Neuron (in vitro differentiated cells): ENCODE data around the gene FBXW9.
"Not testable (repeated sequence)": the region's sequence is repeated elsewhere in the genome, so short reads cannot be mapped to it uniquely, and the experiment has no call there.

Source experiments
- H2AFZ ChIP-seq: one replicate; pipeline ENCODE4 v1.6.1; 2013; ENCODE audit warnings: low read depth, mild to moderate bottlenecking, inconsistent platforms, low read length, moderate library complexity
- H3K27me3 ChIP-seq: one replicate; pipeline ENCODE4 v1.6.1; 2013; ENCODE audit warnings: low read length; ENCODE audit not compliant: insufficient read depth
- H3K36me3 ChIP-seq: one replicate; pipeline ENCODE4 v1.6.1; 2013; ENCODE audit warnings: low read length; ENCODE audit not compliant: insufficient read depth
- H3K4me1 ChIP-seq: one replicate; pipeline ENCODE4 v1.6.1; 2013; ENCODE audit warnings: low read length; ENCODE audit not compliant: insufficient read depth
- H3K4me3 ChIP-seq: 2 replicates; pipeline ENCODE4 v1.5.1; 2013; ENCODE audit warnings: mild to moderate bottlenecking, low read length, moderate library complexity
- H3K9me3 ChIP-seq: one replicate; pipeline ENCODE4 v1.6.1; 2013; ENCODE audit warnings: low read length

The FBXW9 gene

GRCh38 chr19:12687496-12688196 lies 8.8 kb downstream of the FBXW9 start, which contains the start of gene GNG14:
Gene GNG14, plus strand, starts transcription at chr19:12687998. Its CDS starts 51 bp downstream, at chr19:12688049.
- Histone ChIP-seq H3K36me3 (peaks cover 18% of the 10 kb centered on the region), H3K27me3 (no peaks in the 10 kb centered on the region), H3K9me3 (no peaks in the 10 kb centered on the region), H3K4me3 (no peak within 1 kb of the TSS), H3K4me1 (no peaks in the 10 kb centered on the region), H2AFZ (no peak within 1 kb of the TSS)

- no peaks in the 10 kb centered on the region for H3K27me3 ChIP-seq
- no peaks in the 10 kb centered on the region for H3K4me1 ChIP-seq
- peaks cover 15% of the 10 kb centered on the region for H3K36me3 ChIP-seq
- no peak overlapping the region for H3K4me3 ChIP-seq
- H2AFZ ChIP-seq, result no peak overlapping the region
- no peaks in the 10 kb centered on the region for H3K9me3 ChIP-seq
Measured at GRCh38 chr19:12685831-12686230, 10.6 kb downstream of the FBXW9 start.

GRCh38 chr19:12681074-12681987 lies 15.1 kb downstream of the FBXW9 start, which contains the start of gene DHPS:
Gene DHPS, minus strand, starts transcription at chr19:12681880. Its CDS starts 114 bp downstream, at chr19:12681766.
- Histone ChIP-seq H3K27me3 (no peaks in the 10 kb centered on the region), H2AFZ (peak within 1 kb of the TSS; percentile 24), H3K4me3 (peak within 1 kb of the TSS; percentile 88), H3K4me1 (no peaks in the 10 kb centered on the region), H3K36me3 (peaks cover 24% of the 10 kb centered on the region), H3K9me3 (no peaks in the 10 kb centered on the region)

GRCh38 chr19:12680034-12680433 lies 16.4 kb downstream of the FBXW9 start:
- no peaks in the 10 kb centered on the region for H3K27me3 ChIP-seq
- no peaks in the 10 kb centered on the region for H3K9me3 ChIP-seq
- H3K36me3 ChIP-seq, result peaks cover 36% of the 10 kb centered on the region
- no peak overlapping the region for H3K4me3 ChIP-seq
- H2AFZ ChIP-seq, result no peak overlapping the region
- H3K4me1 ChIP-seq, result no peaks in the 10 kb centered on the region

- not testable (repeated sequence) for H2AFZ ChIP-seq
- peaks cover 48% of the 10 kb centered on the region for H3K36me3 ChIP-seq
Measured at GRCh38 chr19:12678039-12678438, 18.4 kb downstream of the FBXW9 start.

GRCh38 chr19:12676928-12677327 lies 19.5 kb downstream of the FBXW9 start:
- H3K36me3 ChIP-seq, result peaks cover 53% of the 10 kb centered on the region
- H2AFZ ChIP-seq, result no peak overlapping the region
- H3K9me3 ChIP-seq, result no peaks in the 10 kb centered on the region
- H3K4me1 ChIP-seq, result no peaks in the 10 kb centered on the region
- H3K4me3 ChIP-seq, result no peak overlapping the region
- H3K27me3 ChIP-seq, result no peaks in the 10 kb centered on the region

More at GRCh38 chr19:12678039-12678438, 18.4 kb downstream of the FBXW9 start:
- not testable (repeated sequence) for H3K27me3 ChIP-seq, H3K4me3 ChIP-seq, H3K9me3 ChIP-seq, H3K4me1 ChIP-seq

GRCh38 chr19:12676384-12676792 lies 20.0 kb downstream of the FBXW9 start:
- Histone ChIP-seq H3K27me3 (no peaks in the 10 kb centered on the region), H3K4me1 (no peaks in the 10 kb centered on the region), H3K36me3 (peaks cover 53% of the 10 kb centered on the region), H3K4me3 (no peak overlapping the region), H3K9me3 (no peaks in the 10 kb centered on the region), H2AFZ (no peak overlapping the region)

GRCh38 chr19:12675940-12676339 lies 20.5 kb downstream of the FBXW9 start:
- no peak overlapping the region for H2AFZ ChIP-seq
- H3K9me3 ChIP-seq, result no peaks in the 10 kb centered on the region
- H3K27me3 ChIP-seq, result no peaks in the 10 kb centered on the region
- H3K4me3 ChIP-seq, result no peak overlapping the region
- no peaks in the 10 kb centered on the region for H3K4me1 ChIP-seq
- H3K36me3 ChIP-seq, result peaks cover 53% of the 10 kb centered on the region

GRCh38 chr19:12675399-12675798 lies 21.0 kb downstream of the FBXW9 start:
- H3K36me3 ChIP-seq, result peaks cover 56% of the 10 kb centered on the region
- peaks cover 5% of the 10 kb centered on the region for H3K4me1 ChIP-seq
- H3K4me3 ChIP-seq, result no peak overlapping the region
- H2AFZ ChIP-seq, result no peak overlapping the region
- no peaks in the 10 kb centered on the region for H3K27me3 ChIP-seq
- no peaks in the 10 kb centered on the region for H3K9me3 ChIP-seq

- Histone ChIP-seq H3K36me3 (peaks cover 46% of the 10 kb centered on the region), H2AFZ (no peak overlapping the region), H3K9me3 (no peaks in the 10 kb centered on the region), H3K27me3 (no peaks in the 10 kb centered on the region), H3K4me3 (no peak overlapping the region), H3K4me1 (peaks cover 23% of the 10 kb centered on the region)
Measured at GRCh38 chr19:12672744-12673143, 23.7 kb downstream of the FBXW9 start.

GRCh38 chr19:12670159-12670928 lies 26.1 kb downstream of the FBXW9 start:
- peaks cover 41% of the 10 kb centered on the region for H3K4me1 ChIP-seq
- no peak overlapping the region for H2AFZ ChIP-seq
- H3K27me3 ChIP-seq, result no peaks in the 10 kb centered on the region
- peaks cover 31% of the 10 kb centered on the region for H3K36me3 ChIP-seq
- no peaks in the 10 kb centered on the region for H3K9me3 ChIP-seq
- H3K4me3 ChIP-seq, result peak overlapping the region; percentile 91

GRCh38 chr19:12669270-12670158 lies 26.9 kb downstream of the FBXW9 start:
- Histone ChIP-seq H3K9me3 (no peaks in the 10 kb centered on the region), H3K27me3 (no peaks in the 10 kb centered on the region), H3K4me1 (peaks cover 41% of the 10 kb centered on the region), H2AFZ (peak overlapping the region; percentile 69), H3K4me3 (peak overlapping the region; percentile 91), H3K36me3 (peaks cover 33% of the 10 kb centered on the region)
